Activated CD4-positive, alpha-beta T cell treated with anti-CD3 and anti-CD28 coated beads for 36 hours (primary cell): ENCODE results near the gene ACVRL1. TPM values are rescaled to one million over a fixed set of nuclear protein-coding genes. Genes with fewer than 3 reads are reported as not detected.

Experiments
- ATAC-seq: fragments of 200-7000 bp; cut with Tn5 transposase; one replicate; pipeline ENCODE4 v1.10.0; 2021; ENCODE audit warnings: mild to moderate bottlenecking, moderate library complexity
- CTCF ChIA-PET: fragments of 350-600 bp; sonication (Branson Sonifier 250); formaldehyde crosslinking; loops from one replicate; lab custom pipeline; 2021; ENCODE audit warnings: antibody characterized with exemption; lab: Charles Lee
- POLR2A ChIA-PET: fragments of 350-600 bp; sonication (Branson Sonifier 250); formaldehyde crosslinking; loops from one replicate; lab custom pipeline; 2021; ENCODE audit warnings: antibody characterized with exemption, inconsistent platforms; lab: Charles Lee
- DNase-seq: peaks from one replicate; pipeline ENCODE4 v3.0.0-alpha.2; 2020
- H3K27ac Mint-ChIP-seq: one replicate; pipeline ENCODE4 v1.8.0; 2021; ENCODE audit warnings: mixed read lengths
- H3K27me3 Mint-ChIP-seq: one replicate; pipeline ENCODE4 v1.8.0; 2021; ENCODE audit warnings: mixed read lengths
- H3K36me3 Mint-ChIP-seq: one replicate; pipeline ENCODE4 v1.8.0; 2021; ENCODE audit warnings: low read depth, mixed read lengths
- H3K4me1 Mint-ChIP-seq: one replicate; pipeline ENCODE4 v1.8.0; 2021; ENCODE audit warnings: mixed read lengths
- H3K4me3 Mint-ChIP-seq: one replicate; pipeline ENCODE4 v1.8.0; 2021; ENCODE audit warnings: mild to moderate bottlenecking, moderate library complexity, mixed read lengths
- H3K9me3 Mint-ChIP-seq: one replicate; pipeline ENCODE4 v1.8.0; 2021; ENCODE audit warnings: low read depth, mixed read lengths
- intact Hi-C, 2 experiments: fragments of 100-400 bp; cut with DNase I in 1 of 2; cut with micrococcal nuclease in 1 of 2; formaldehyde crosslinking; loops; one replicate each; pipeline versions ENCODE4 v1.14.2 to v1.15.1; 2022 to 2024; cut with DNase I, micrococcal nuclease
- total RNA-seq, 2 experiments: library from RNA; stranded (reverse); gene quantifications; one replicate each; pipeline ENCODE4 v1.2.3, GENCODE V29; 2021

The ACVRL1 gene
- total RNA-seq, 2 experiments from 2014 or later: not detected

DNA sequence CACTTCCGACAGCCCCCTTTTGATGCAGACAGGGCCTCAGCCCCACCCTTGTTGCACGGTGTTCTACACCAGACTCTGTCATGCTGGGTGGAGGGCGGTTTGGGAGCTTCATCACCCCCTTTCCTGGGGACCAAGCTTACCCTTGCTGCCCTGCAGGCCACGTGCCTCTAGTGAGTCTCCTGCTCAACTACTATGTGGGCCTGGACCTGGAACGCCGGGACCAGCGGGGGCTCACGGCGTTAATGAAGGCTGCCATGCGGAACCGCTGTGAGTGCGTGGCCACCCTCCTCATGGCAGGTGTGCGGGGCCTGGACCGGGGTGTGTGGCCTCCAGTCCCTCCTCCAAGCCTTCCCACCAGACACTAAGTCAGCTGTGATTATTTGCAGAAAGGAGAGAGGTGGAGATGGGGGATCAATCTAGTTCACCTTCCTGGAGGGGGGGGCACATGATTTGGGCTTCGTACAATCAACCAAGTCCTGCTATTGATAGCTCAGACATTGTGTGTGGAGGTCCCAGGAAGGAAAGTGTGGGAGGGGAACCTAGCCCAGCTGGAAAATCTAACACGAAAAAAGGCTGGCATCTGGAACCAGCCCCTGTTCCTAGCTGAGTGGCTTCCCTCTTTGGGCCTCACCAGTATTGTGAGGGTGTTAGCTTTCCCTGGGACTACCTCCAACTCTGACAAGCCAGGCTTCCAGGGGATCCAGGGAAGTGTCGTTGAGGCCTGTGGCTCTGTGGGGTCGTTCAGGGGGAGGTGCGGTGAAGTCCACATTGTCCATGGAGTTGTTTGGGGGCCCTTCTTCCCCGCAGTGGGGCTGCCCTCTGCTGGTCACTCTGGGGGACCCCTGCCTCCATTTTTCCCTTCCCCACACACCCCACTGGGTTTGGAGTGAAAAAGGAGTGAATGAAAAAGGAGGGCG, 17.8 kb upstream of the ACVRL1 start:
- Mint-ChIP-seq H3K4me1 (peaks cover 19% of the 10 kb centered on the region), H3K4me3 (no peak overlapping the region), H3K9me3 (peaks cover 4% of the 10 kb centered on the region), H3K27ac (no peak overlapping the region), H3K27me3 (no peaks in the 10 kb centered on the region), H3K36me3 (no peaks in the 10 kb centered on the region)
- intact Hi-C loops: no loop called here
- ATAC-seq: no peak
- POLR2A ChIA-PET: no interaction called here
- CTCF ChIA-PET: interaction anchor here (0.6 kb wide), 1 partner anchor 366 kb away, joined by 3 read pairs; no protein-coding TSS in a partner anchor
- DNase-seq: no peak

DNA sequence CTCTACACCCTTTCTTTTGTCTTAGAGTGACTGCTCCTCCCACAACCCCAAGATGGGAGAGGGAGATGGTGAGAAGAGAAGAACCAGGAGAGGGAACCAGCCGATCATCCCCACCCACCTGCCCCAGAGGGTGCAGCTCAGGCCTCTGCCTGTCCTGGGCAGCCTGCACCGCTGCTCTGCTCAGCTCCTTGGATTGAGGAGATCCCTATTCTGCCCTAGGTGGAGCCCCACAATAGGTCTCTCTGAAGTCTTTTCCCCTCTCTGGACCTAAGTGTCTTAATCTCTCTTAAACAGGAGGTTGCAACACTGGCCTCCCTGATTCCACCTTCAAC, 17.2 kb upstream of the ACVRL1 start:
- intact Hi-C loops: no loop called here
- no peak overlapping the region for H3K27ac Mint-ChIP-seq
- H3K27me3 Mint-ChIP-seq: no peaks in the 10 kb centered on the region
- H3K36me3 Mint-ChIP-seq: no peaks in the 10 kb centered on the region
- H3K9me3 Mint-ChIP-seq: no peaks in the 10 kb centered on the region
- no peak for ATAC-seq
- POLR2A ChIA-PET: no interaction called here
- CTCF ChIA-PET: interaction anchor here (0.6 kb wide), 1 partner anchor 366 kb away, joined by 3 read pairs; no protein-coding TSS in a partner anchor
- no peak for DNase-seq
- H3K4me3 Mint-ChIP-seq: no peak overlapping the region
- peaks cover 12% of the 10 kb centered on the region for H3K4me1 Mint-ChIP-seq

DNA sequence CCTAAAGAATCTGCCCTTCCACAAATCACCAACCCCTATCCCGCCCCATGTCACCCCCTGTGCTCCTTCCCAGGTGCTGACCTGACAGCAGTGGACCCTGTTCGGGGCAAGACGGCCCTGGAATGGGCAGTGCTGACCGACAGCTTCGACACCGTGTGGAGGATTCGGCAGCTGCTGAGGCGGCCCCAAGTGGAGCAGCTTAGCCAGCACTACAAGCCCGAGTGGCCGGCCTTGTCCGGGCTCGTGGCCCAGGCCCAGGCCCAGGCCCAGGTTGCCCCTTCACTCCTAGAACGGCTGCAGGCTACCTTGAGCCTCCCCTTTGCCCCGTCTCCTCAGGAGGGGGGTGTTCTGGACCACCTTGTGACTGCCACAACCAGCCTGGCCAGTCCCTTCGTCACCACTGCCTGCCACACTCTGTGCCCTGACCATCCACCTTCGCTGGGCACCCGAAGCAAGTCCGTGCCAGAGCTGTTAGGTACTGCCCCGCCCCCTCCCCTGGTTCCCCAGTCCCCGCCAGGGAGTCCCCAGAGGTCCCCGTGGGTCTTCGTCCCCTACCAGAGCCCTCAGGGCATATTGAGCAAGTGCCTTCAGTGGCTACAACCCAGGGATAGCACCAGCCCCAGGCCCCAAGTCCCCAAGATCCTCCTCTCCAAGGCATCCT, 16.7 kb upstream of the ACVRL1 start:
- intact Hi-C loops: no loop called here
- Mint-ChIP-seq H3K4me3 (no peak overlapping the region), H3K36me3 (no peaks in the 10 kb centered on the region), H3K27me3 (no peaks in the 10 kb centered on the region), H3K9me3 (no peaks in the 10 kb centered on the region), H3K27ac (no peak overlapping the region), H3K4me1 (peaks cover 9% of the 10 kb centered on the region)
- DNase-seq (no peak), ATAC-seq (no peak)
- ChIA-PET CTCF (no interaction called here), POLR2A (no interaction called here)

DNA sequence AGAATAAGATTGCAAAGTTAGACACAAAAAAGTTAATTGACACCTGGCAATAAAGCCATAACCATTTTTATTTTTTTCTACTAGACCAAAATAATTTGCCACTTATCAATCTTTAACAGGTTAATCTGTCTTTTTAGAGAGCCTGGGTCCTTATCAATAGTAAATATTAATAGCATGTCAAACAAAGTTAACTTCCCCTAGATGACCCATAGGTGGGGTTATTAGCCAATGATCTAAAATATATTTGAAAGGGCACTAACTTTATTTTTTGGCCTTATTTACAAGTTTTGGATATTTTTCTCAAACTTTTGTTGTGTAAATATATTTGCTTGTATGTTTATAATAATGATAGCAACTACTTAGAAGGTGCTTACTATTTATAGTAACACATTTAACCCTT, 15.5 kb upstream of the ACVRL1 start:
- ATAC-seq (no peak), DNase-seq (no peak)
- Mint-ChIP-seq H3K27me3 (no peaks in the 10 kb centered on the region), H3K27ac (no peak overlapping the region), H3K4me1 (no peaks in the 10 kb centered on the region), H3K4me3 (no peak overlapping the region), H3K9me3 (no peaks in the 10 kb centered on the region), H3K36me3 (no peaks in the 10 kb centered on the region)
- intact Hi-C loops: no loop called here
- ChIA-PET CTCF (interaction anchor here (0.6 to 0.7 kb wide), 2 partner anchors 394 to 493 kb away, joined by 3 read pairs; no protein-coding TSS in a partner anchor), POLR2A (no interaction called here)

DNA sequence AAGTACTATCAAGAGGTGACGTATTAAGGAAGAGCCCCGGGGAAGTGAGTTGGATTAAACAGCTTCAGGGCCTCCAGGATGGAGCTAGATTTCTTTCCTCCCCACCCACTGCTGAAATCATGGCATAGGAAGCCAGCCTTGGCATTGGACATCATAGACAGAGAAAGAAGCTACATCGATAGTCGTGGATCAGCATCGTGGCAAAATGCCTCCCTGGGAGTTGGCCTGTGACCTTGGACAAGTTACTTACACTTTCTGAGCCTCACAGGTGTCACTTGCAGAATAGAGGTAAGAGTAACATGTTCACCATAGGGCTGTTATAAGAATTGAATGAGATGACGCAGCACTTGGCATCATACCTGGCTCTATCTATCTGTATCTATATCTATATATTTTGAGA, 13.5 kb upstream of the ACVRL1 start:
- no peak for DNase-seq
- H3K4me3 Mint-ChIP-seq: no peak overlapping the region
- no peaks in the 10 kb centered on the region for H3K27me3 Mint-ChIP-seq
- POLR2A ChIA-PET: no interaction called here
- intact Hi-C loops: no loop called here
- CTCF ChIA-PET: interaction anchor here (0.8 to 1.3 kb wide), 3 partner anchors 18 to 126 kb away, joined by 3 to 7 read pairs (median 6); no protein-coding TSS in a partner anchor
- H3K4me1 Mint-ChIP-seq: no peaks in the 10 kb centered on the region
- H3K36me3 Mint-ChIP-seq: no peaks in the 10 kb centered on the region
- H3K27ac Mint-ChIP-seq: no peak overlapping the region
- no peaks in the 10 kb centered on the region for H3K9me3 Mint-ChIP-seq
- no peak for ATAC-seq

DNA sequence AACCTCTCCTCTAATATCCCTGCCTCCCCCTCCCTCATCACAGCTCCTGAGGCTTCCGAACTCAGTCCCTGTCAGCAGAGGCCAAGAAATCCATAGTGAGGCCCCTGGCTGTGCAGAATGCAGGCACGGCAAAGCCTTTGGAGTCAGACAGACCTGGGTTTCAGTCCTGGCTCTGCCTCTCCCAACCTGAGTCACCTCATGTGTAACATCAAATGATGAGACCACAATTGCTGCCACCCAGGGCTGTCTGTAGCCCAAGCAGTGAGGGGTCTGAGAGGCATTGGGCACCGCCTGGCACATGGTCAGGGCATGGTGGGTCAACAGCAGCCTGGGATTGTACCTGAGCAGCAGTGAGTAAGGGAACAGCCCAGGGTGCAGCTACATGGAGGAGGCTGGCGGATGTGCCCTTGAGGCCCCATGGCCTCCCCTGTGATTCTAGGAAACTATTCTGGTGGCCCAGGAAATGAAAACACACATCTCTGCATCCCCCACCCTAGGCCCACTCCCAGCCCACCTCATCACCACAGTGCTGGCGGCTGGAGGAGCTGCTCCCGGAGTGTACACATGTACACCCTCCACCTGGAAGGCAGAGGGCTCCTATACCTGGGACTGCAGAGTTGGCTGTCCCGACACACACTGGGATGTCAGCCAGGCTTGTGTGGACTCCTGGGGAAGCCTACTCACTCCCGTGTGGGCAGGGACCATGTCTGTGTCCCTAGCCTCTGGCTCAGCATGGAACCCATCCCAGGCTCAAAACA, 11.7 kb upstream of the ACVRL1 start:
- no peak for ATAC-seq
- Mint-ChIP-seq H3K27ac (no peak overlapping the region), H3K27me3 (no peaks in the 10 kb centered on the region), H3K9me3 (no peaks in the 10 kb centered on the region), H3K4me3 (no peak overlapping the region), H3K4me1 (no peaks in the 10 kb centered on the region), H3K36me3 (no peaks in the 10 kb centered on the region)
- intact Hi-C loops: no loop called here
- ChIA-PET CTCF (interaction anchor here (1.0 kb wide), 1 partner anchor 9 kb away, joined by 4 read pairs; no protein-coding TSS in a partner anchor), POLR2A (no interaction called here)
- no peak for DNase-seq

DNA sequence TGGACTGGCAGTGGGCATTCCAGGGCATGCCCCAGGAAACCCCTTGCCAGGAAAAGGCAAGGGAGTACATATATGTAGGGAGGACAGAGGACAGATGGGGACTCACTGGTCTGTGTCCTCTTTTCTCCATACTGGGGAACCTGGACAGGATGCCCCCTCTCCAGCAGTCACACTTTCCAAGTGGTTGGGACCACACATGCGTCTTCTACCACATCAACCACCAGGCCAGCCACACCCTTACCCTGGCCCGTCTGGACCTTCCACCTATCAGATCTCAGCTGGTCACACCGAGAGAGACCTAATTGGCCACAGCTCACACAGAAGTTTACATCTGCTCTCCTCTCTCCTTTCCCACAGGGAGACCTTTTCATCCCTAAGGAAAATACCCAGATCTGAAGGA, 11.1 kb upstream of the ACVRL1 start:
- POLR2A ChIA-PET: no interaction called here
- Mint-ChIP-seq H3K9me3 (no peaks in the 10 kb centered on the region), H3K4me1 (no peaks in the 10 kb centered on the region), H3K27me3 (no peaks in the 10 kb centered on the region), H3K4me3 (no peak overlapping the region), H3K36me3 (no peaks in the 10 kb centered on the region), H3K27ac (no peak overlapping the region)
- DNase-seq (no peak), ATAC-seq (no peak)
- CTCF ChIA-PET: interaction anchor here (0.7 kb wide), 1 partner anchor 85 kb away, joined by 3 read pairs; no protein-coding TSS in a partner anchor
- intact Hi-C loops: no loop called here

DNA sequence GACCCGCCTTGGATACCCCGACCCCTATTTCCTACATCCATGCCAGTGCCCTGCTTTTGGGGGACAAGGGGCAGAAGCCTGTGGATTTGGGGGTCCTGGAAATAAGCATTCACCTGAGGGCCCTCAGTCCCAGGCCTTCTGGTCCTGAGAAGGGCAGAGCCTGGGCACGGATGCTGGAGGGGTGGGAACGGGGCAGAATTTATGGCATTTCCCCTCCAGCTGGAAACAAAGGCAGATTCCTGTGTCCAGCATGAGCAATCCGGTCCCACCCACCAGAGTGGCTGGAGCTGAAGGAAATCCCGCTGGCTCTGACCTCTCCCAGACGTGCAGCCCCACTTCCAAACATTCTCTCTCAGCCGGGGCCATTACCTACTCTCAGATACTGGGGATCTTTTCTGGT, 10.1 kb upstream of the ACVRL1 start:
- intact Hi-C loops: no loop called here
- H3K36me3 Mint-ChIP-seq: no peaks in the 10 kb centered on the region
- DNase-seq (no peak), ATAC-seq (no peak)
- CTCF ChIA-PET: interaction anchor here (1.3 kb wide), 1 partner anchor 80 kb away, joined by 4 read pairs; no protein-coding TSS in a partner anchor
- peaks cover 2% of the 10 kb centered on the region for H3K4me1 Mint-ChIP-seq
- H3K27me3 Mint-ChIP-seq: no peaks in the 10 kb centered on the region
- no peak overlapping the region for H3K27ac Mint-ChIP-seq
- no peak overlapping the region for H3K4me3 Mint-ChIP-seq
- POLR2A ChIA-PET: no interaction called here
- H3K9me3 Mint-ChIP-seq: no peaks in the 10 kb centered on the region

DNA sequence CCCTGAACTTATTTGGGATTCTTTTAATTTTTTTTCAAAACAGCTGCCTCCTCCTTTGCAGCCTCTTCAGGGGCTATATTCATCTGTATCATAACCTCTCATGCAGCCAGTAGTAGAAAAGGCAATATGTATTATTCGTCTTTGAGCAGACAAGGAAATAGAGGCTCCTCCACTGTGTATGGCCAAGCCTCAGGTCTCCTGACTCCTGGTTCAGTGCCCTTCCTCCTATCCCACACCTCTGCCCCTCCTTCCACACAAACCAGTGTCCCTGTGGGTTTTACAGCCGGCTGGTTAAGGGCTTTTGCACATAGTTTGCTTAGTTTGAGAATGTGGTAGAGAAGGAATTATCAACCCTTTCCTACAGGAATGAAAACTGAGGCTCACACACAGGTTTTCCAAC, 8.8 kb upstream of the ACVRL1 start:
- DNase-seq: no peak
- Mint-ChIP-seq H3K27ac (no peak overlapping the region), H3K9me3 (no peaks in the 10 kb centered on the region), H3K27me3 (no peaks in the 10 kb centered on the region), H3K4me3 (no peak overlapping the region), H3K36me3 (no peaks in the 10 kb centered on the region), H3K4me1 (peaks cover 2% of the 10 kb centered on the region)
- ATAC-seq: no peak
- ChIA-PET POLR2A (no interaction called here), CTCF (interaction anchor here (1.3 kb wide), 1 partner anchor 79 kb away, joined by 4 read pairs; no protein-coding TSS in a partner anchor)
- intact Hi-C loops: no loop called here

DNA sequence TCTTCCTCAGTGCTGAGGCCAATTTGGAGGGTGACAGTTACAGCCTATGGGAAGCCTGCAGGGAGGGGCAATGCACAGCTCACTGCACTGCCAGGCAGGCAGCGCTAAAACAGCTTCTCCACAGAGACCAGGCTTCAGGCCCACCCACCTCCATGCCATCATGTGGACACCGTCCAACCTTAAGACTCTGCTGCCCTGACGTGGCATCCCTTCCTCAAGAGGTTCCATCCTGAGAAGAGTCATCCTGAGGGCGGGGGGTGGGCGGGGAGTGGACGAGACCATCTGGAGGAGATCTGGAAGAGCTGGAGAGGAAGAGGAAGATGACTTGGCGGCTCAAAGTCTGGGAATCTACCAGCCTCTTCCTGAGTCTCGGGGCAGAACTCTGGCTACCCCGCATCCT, 8.4 kb upstream of the ACVRL1 start:
- Mint-ChIP-seq H3K27me3 (no peaks in the 10 kb centered on the region), H3K4me1 (peaks cover 2% of the 10 kb centered on the region), H3K9me3 (no peaks in the 10 kb centered on the region), H3K36me3 (no peaks in the 10 kb centered on the region), H3K4me3 (no peak overlapping the region), H3K27ac (no peak overlapping the region)
- no peak for ATAC-seq
- POLR2A ChIA-PET: no interaction called here
- DNase-seq: no peak
- intact Hi-C loops: no loop called here
- CTCF ChIA-PET: no interaction called here

DNA sequence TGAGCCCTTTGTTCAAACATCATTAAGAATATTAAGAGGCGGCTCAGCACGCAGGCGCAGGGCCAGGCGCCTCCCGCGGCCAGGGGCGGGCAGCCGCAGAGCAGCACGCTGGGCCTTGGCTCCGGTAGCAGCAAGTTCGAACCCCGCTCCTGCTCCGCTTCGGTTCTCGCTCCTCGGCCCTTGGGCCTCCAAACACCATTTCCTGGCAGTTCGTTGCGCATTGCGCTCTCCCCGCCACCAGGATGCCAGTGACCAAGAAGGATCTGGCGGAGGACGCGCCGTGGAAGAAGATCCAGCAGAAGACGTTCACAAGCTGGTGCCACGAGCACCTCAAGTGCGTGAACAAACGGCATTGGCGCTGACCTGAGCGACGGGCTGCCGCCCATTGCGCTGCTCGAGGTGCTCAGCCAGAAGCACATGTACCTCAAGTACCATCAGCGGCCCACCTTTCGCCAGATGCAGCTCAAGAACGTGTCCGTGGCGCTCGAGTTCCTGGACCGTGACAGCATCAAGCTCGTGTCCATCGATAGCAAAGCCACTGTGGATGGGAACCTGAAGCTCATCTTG, 6.9 kb upstream of the ACVRL1 start:
- peaks cover 2% of the 10 kb centered on the region for H3K4me1 Mint-ChIP-seq
- DNase-seq (no peak), ATAC-seq (no peak)
- H3K36me3 Mint-ChIP-seq: no peaks in the 10 kb centered on the region
- no peaks in the 10 kb centered on the region for H3K9me3 Mint-ChIP-seq
- CTCF ChIA-PET: interaction anchor here (1.0 to 1.1 kb wide), 2 partner anchors 23 to 26 kb away, joined by 3 read pairs; no protein-coding TSS in a partner anchor
- H3K4me3 Mint-ChIP-seq: no peak overlapping the region
- H3K27ac Mint-ChIP-seq: no peak overlapping the region
- no peaks in the 10 kb centered on the region for H3K27me3 Mint-ChIP-seq
- intact Hi-C loops: no loop called here
- POLR2A ChIA-PET: no interaction called here
